Mammary epithelial cell (primary cell): Measurements from ENCODE around the gene EXOSC1.

Source experiments
- CTCF ChIP-seq, 2 donors: IDR thresholded peaks in 1 of 2; conservative IDR thresholded peaks in 1 of 2; 2 replicates each; pipeline ENCODE4 v1.5.1; 2011 to 2012; ENCODE audit warnings: inconsistent platforms in 2 of 2, low read length in 2 of 2, mild to moderate bottlenecking in 2 of 2, control low read depth in 1 of 2, low read depth in 1 of 2; ENCODE audit not compliant: insufficient read depth in 1 of 2; ENCODE audit errors: extremely low read depth in 1 of 2
- EZH2 ChIP-seq: IDR thresholded peaks from 2 replicates; pipeline ENCODE4 v1.6.1; 2012; ENCODE audit warnings: low read length, inconsistent platforms, borderline replicate concordance

GRCh38 chr10:97494151-97494550 is 48.3 kb upstream of the EXOSC1 start:
- TF ChIP-seq CTCF (conservative IDR thresholded peaks at IDR 0.05 in 1 of 2, IDR thresholded peaks at IDR 0.05 in 1 of 2; ENCODE audit: extremely low read depth in 1 of 2, insufficient read depth in 1 of 2, low read depth in 1 of 2, low read length in 2 of 2) = no peak
- TF ChIP-seq EZH2 = no peak
